PC-9 (cell line): ENCODE results near the gene ZNF26.

Experiments used
- EZH2 ChIP-seq: fragments of 200-600 bp; sonication (generic); IDR thresholded peaks from 2 replicates; pipeline ENCODE4 v1.8.0; 2017; ENCODE audit warnings: antibody characterized with exemption, low read depth
- TF ChIP-seq, protein P1 (sequence below): fragments of 200-600 bp; sonication (generic); conservative IDR thresholded peaks from 2 replicates; pipeline ENCODE4 v1.6.1; 2017; ENCODE audit warnings: mixed run types, antibody characterized with exemption, mild to moderate bottlenecking, moderate library complexity

DNA sequence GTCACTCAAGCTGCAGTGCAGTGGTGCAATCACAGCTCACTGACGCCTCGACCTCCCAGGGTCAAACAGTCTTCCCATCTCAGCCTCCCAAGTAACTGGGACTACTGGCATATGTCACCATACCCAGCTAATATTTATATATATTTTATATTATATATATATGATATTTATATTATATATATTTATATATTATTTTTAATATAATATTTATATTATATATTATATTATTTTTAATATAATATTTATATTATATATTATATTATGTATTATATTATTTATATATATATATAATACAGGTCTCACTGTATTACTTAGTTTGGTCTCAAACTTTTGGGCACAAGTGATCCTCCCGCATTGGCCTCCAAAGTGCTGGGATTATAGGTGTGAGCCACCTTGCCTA, 60.5 kb downstream of the ZNF26 start:
- TF ChIP-seq, protein P1, sequence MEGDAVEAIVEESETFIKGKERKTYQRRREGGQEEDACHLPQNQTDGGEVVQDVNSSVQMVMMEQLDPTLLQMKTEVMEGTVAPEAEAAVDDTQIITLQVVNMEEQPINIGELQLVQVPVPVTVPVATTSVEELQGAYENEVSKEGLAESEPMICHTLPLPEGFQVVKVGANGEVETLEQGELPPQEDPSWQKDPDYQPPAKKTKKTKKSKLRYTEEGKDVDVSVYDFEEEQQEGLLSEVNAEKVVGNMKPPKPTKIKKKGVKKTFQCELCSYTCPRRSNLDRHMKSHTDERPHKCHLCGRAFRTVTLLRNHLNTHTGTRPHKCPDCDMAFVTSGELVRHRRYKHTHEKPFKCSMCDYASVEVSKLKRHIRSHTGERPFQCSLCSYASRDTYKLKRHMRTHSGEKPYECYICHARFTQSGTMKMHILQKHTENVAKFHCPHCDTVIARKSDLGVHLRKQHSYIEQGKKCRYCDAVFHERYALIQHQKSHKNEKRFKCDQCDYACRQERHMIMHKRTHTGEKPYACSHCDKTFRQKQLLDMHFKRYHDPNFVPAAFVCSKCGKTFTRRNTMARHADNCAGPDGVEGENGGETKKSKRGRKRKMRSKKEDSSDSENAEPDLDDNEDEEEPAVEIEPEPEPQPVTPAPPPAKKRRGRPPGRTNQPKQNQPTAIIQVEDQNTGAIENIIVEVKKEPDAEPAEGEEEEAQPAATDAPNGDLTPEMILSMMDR = no peak
- no peak for TF ChIP-seq EZH2
